K562 (cell line): ENCODE data around the gene NIPBL. TPM values are rescaled to one million over a fixed set of nuclear protein-coding genes. Genes with fewer than 3 reads are reported as not detected.

Experiments
- AFF1 ChIP-seq, 2 experiments: fragments of 450-650 bp; IDR thresholded peaks; 2 replicates each; pipeline ENCODE4 v1.6.1; 2018; ENCODE audit warnings: mild to moderate bottlenecking in 2 of 2, low read depth in 1 of 2; ENCODE audit not compliant: partially characterized antibody in 2 of 2
- ATF7 ChIP-seq: fragments of 450-650 bp; IDR thresholded peaks from 2 replicates; pipeline ENCODE4 v1.7.1; 2014; ENCODE audit warnings: mild to moderate bottlenecking, moderate library complexity
- BACH1 ChIP-seq: fragments of 200-800 bp; sonication (Bioruptor generic); IDR thresholded peaks from 2 replicates; pipeline ENCODE4 v1.6.1; 2016; ENCODE audit warnings: missing genetic modification characterization, missing compliant biosample characterization
- CLOCK ChIP-seq: fragments of 250-450 bp; sonication (Bioruptor Pico); IDR thresholded peaks from 2 replicates; pipeline ENCODE4 v1.4.0; 2020; ENCODE audit warnings: mild to moderate bottlenecking, moderate library complexity, borderline replicate concordance
- CXXC5 ChIP-seq: fragments of 250-450 bp; sonication (Bioruptor Pico); IDR thresholded peaks from 2 replicates; pipeline ENCODE4 v1.8.0; 2022; ENCODE audit warnings: inconsistent platforms, mild to moderate bottlenecking, moderate library complexity
- MBD1 ChIP-seq: fragments of 250-450 bp; sonication (Bioruptor Pico); IDR thresholded peaks from 2 replicates; pipeline ENCODE4 v1.8.0; 2022; ENCODE audit warnings: inconsistent platforms
- PTBP1 ChIP-seq: fragments of 200-400 bp; formaldehyde crosslinking; IDR thresholded peaks from 2 replicates; pipeline ENCODE4 v1.6.1; 2017; ENCODE audit warnings: low read depth, low read length
- RBM15 ChIP-seq: fragments of 200-400 bp; formaldehyde crosslinking; IDR thresholded peaks from 2 replicates; pipeline ENCODE4 v1.6.1; 2018; ENCODE audit warnings: mild to moderate bottlenecking, low read length, moderate library complexity; ENCODE audit not compliant: insufficient read depth
- SIN3A ChIP-seq, 2 experiments: fragments of 150-350 bp in 1 of 2; IDR thresholded peaks; 2 replicates each; pipeline ENCODE4 v1.6.1; 2011 to 2016; ENCODE audit warnings: borderline replicate concordance in 2 of 2, low read depth in 2 of 2, low read length in 2 of 2, mild to moderate bottlenecking in 2 of 2, moderate library complexity in 2 of 2; ENCODE audit not compliant: control insufficient read depth in 1 of 2
- SMAD2 ChIP-seq: fragments of 150-350 bp; IDR thresholded peaks from 2 replicates; pipeline ENCODE4 v1.6.1; 2014; ENCODE audit warnings: low read depth, mild to moderate bottlenecking, low read length
- TBP ChIP-seq: optimal IDR thresholded peaks from 2 replicates; pipeline ENCODE3; 2011; ENCODE audit warnings: low read depth, low read length, improper control_type of control experiment
- THAP12 ChIP-seq: fragments of 250-450 bp; sonication (Bioruptor Pico); IDR thresholded peaks from 2 replicates; pipeline ENCODE4 v1.9.0; 2021; ENCODE audit warnings: mild to moderate bottlenecking, inconsistent platforms
- ZKSCAN3 ChIP-seq: fragments of 250-450 bp; sonication (Bioruptor Pico); IDR thresholded peaks from 2 replicates; pipeline ENCODE4 v1.4.0; 2020
- ZNF354B ChIP-seq: fragments of 250-450 bp; sonication (Bioruptor Pico); IDR thresholded peaks from 2 replicates; pipeline ENCODE4 v1.4.0; 2020
- polyA plus RNA-seq, 8 experiments: library from polyadenylated mRNA; depleted of rRNA in 4 of 8; stranded (reverse) in 5 of 8; unstranded in 3 of 8; fragments of >200 nt; fragmentation: Nextera tagmentation in 2 of 8; fragmentation: Illumina TruSeq in 1 of 8; extraction: Ambion mirVana in 2 of 8; extraction: Trizol in 1 of 8; gene quantifications; 2 replicates each; pipeline versions ENCODE4 v1.2.1 to v1.2.3, GENCODE V29; 2011 to 2014; ENCODE audit warnings: inconsistent platforms in 1 of 8, missing spikeins in 1 of 8
- total RNA-seq, 7 experiments: library from RNA; depleted of rRNA in 6 of 7; stranded (reverse); fragments of >200 nt in 6 of 7; fragmentation: Illumina TruSeq in 2 of 7; extraction: Trizol in 2 of 7; gene quantifications; 2 replicates each; pipeline versions ENCODE4 v1.2.1 to v1.2.3, GENCODE V29; 2011 to 2021; ENCODE audit warnings: low replicate concordance in 1 of 7

Gene NIPBL
- total and polyA plus RNA-seq, 9 of the 15 experiments (the other 6 are each of a cell fraction or from before 2014, with no cell fraction given), result 12.9 to 56.7 (median 38.9) TPM

- TF ChIP-seq AFF1 (IDR thresholded peaks at IDR 0.05; ENCODE audit: low read depth in 1 of 2, partially characterized antibody in 2 of 2), result peak in 1 of 2 experiments; percentile 21
- TF ChIP-seq ZKSCAN3, result no peak
- peak; percentile 21 to 44; a peak in 3 of 4 replicates for TF ChIP-seq SIN3A (IDR thresholded peaks at IDR 0.05; ENCODE audit: borderline replicate concordance in 2 of 2, control insufficient read depth in 1 of 2, low read depth in 2 of 2, low read length in 2 of 2)
- peak; percentile 8; the same call in 1 of the 2 replicates for TF ChIP-seq ATF7
- 0 out of 2 replicates have a peak, but pooled peaks have one; percentile 55 for TF ChIP-seq ZNF354B (CRISPR knock-in tag)
- 0 out of 2 replicates have a peak, but pooled peaks have one; percentile 31 for TF ChIP-seq BACH1 (tag)
- no peak for TF ChIP-seq RBM15
- peak; percentile 1; the same call in 1 of the 2 replicates for TF ChIP-seq CXXC5 (CRISPR knock-in tag)
- TF ChIP-seq SMAD2, result no peak
- no peak for TF ChIP-seq MBD1 (CRISPR knock-in tag)
- TF ChIP-seq TBP, result peak; percentile 45
- no peak for TF ChIP-seq CLOCK (CRISPR knock-in tag)
- no peak for TF ChIP-seq THAP12 (CRISPR knock-in tag)
- TF ChIP-seq PTBP1, result 0 out of 2 replicates have a peak, but pooled peaks have one; percentile 11
Observed at GRCh38 chr5:36875051-36875789, 1.3 kb upstream of the NIPBL start (continued).
